PFSK-1 (cell line): ENCODE data around the gene COLEC11.

Experiments
- FOXP2 ChIP-seq: optimal IDR thresholded peaks from 2 replicates; pipeline ENCODE3; 2011; ENCODE audit warnings: borderline replicate concordance, control low read depth, inconsistent platforms; ENCODE audit not compliant: insufficient read depth; ENCODE audit errors: extremely low read length, extremely low read depth
- POLR2AphosphoS5 ChIP-seq: IDR thresholded peaks from 2 replicates; pipeline ENCODE4 v1.6.1; 2012; ENCODE audit warnings: low read depth, mild to moderate bottlenecking, control low read depth, low read length, moderate library complexity
- REST ChIP-seq, 2 experiments: IDR thresholded peaks; 2 replicates each; pipeline versions ENCODE4 v1.6.1 to v1.8.0; 2011 to 2012; ENCODE audit warnings: low read depth in 2 of 2, low read length in 2 of 2, control low read depth in 1 of 2, inconsistent platforms in 1 of 2, mild to moderate bottlenecking in 1 of 2, moderate library complexity in 1 of 2; ENCODE audit not compliant: insufficient read depth in 1 of 2
- SIN3A ChIP-seq: IDR thresholded peaks from 2 replicates; pipeline ENCODE4 v1.6.1; 2012; ENCODE audit warnings: mild to moderate bottlenecking, low read length, moderate library complexity, borderline replicate concordance; ENCODE audit not compliant: insufficient read depth
- TAF1 ChIP-seq: IDR thresholded peaks from 2 replicates; pipeline ENCODE4 v1.6.1; 2012; ENCODE audit warnings: low read length, control low read depth, borderline replicate concordance; ENCODE audit not compliant: insufficient read depth

- TF ChIP-seq TAF1 (no peak), POLR2AphosphoS5 (no peak), REST (IDR thresholded peaks at IDR 0.05; ENCODE audit: insufficient read depth in 1 of 2, low read depth in 2 of 2, low read length in 2 of 2) (no peak), FOXP2 (no peak), SIN3A (no peak)
Observed at GRCh38 chr2:3598912-3599854, 4.3 kb downstream of the COLEC11 start.
